BJ (cell line): Measurements from ENCODE around the gene TTLL10. TPM values are rescaled to one million over a fixed set of nuclear protein-coding genes. Genes with fewer than 3 reads are reported as not detected.

Experiments used
- CTCF ChIA-PET: fragments of 350-600 bp; formaldehyde crosslinking; extraction: SDS; loops from one replicate; lab custom pipeline; 2021; ENCODE audit warnings: antibody characterized with exemption, inconsistent platforms; lab: Yijun Ruan, JAX
- POLR2A ChIA-PET: fragments of 300-600 bp; sonication (Branson Sonifier 250); formaldehyde crosslinking; extraction: SDS; loops from one replicate; lab custom pipeline; 2021; ENCODE audit warnings: antibody characterized with exemption; lab: Charles Lee
- DNase-seq: peaks from one replicate; pipeline ENCODE4 v3.0.0-alpha.2; 2011; ENCODE audit warnings: low read depth
- H3K27me3 ChIP-seq: 2 replicates; pipeline ENCODE4 v1.6.0; 2011; ENCODE audit warnings: low read length; ENCODE audit not compliant: control insufficient read depth, insufficient read depth
- H3K36me3 ChIP-seq: 2 replicates; pipeline ENCODE4 v1.5.1; 2011; ENCODE audit warnings: low read length; ENCODE audit not compliant: control insufficient read depth, insufficient read depth
- H3K4me3 ChIP-seq: 2 replicates; pipeline ENCODE4 v1.5.1; 2011; ENCODE audit warnings: low read depth, mild to moderate bottlenecking, control low read depth, low read length
- polyA plus RNA-seq: library from polyadenylated mRNA; depleted of rRNA; stranded (reverse); fragments of >200 nt; gene quantifications from 2 replicates; pipeline ENCODE4 v1.2.3, GENCODE V29; 2011
- TF ChIP-seq, protein P1 (sequence below): IDR thresholded peaks from 2 replicates; pipeline ENCODE4 v1.5.1; 2011; ENCODE audit warnings: low read depth, mild to moderate bottlenecking, control low read depth, inconsistent platforms, low read length, moderate library complexity; ENCODE audit not compliant: insufficient read depth

The TTLL10 gene
- polyA plus RNA-seq, 1 experiment: not detected

DNA sequence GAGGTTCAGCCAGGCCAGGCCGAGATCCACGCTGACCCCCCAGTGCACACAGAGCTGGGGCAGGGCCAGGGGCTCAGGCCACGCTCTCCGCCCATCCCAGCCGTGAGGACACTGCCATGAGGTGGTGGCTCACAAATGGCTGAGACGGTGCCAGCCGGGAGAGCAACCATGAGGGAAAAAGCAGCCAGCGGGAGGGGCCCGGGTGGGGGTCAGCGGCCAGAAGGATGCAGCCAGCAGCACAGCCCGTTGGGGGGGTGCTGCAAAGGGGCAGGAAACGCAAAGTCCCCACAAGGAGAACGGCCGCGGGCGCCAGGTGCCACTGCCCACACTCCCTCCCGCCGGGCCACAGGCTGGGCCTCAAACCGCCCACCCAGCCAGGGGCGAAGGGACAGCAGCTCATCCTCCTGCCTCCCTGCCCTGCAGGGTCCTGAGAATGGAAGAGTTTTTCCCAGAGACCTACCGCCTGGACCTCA, 8.3 kb downstream of the TTLL10 start:
- Histone ChIP-seq H3K27me3 (no peaks in the 10 kb centered on the region; the same call in 1 of the 2 replicates), H3K36me3 (no peaks in the 10 kb centered on the region), H3K4me3 (no peak overlapping the region)
- POLR2A ChIA-PET: no interaction called here
- CTCF ChIA-PET: interaction anchor here (1.2 kb wide), 1 partner anchor 8 kb away, joined by 3 read pairs; no protein-coding TSS in a partner anchor
- no peak for DNase-seq
- TF ChIP-seq, protein P1, sequence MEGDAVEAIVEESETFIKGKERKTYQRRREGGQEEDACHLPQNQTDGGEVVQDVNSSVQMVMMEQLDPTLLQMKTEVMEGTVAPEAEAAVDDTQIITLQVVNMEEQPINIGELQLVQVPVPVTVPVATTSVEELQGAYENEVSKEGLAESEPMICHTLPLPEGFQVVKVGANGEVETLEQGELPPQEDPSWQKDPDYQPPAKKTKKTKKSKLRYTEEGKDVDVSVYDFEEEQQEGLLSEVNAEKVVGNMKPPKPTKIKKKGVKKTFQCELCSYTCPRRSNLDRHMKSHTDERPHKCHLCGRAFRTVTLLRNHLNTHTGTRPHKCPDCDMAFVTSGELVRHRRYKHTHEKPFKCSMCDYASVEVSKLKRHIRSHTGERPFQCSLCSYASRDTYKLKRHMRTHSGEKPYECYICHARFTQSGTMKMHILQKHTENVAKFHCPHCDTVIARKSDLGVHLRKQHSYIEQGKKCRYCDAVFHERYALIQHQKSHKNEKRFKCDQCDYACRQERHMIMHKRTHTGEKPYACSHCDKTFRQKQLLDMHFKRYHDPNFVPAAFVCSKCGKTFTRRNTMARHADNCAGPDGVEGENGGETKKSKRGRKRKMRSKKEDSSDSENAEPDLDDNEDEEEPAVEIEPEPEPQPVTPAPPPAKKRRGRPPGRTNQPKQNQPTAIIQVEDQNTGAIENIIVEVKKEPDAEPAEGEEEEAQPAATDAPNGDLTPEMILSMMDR: no peak

DNA sequence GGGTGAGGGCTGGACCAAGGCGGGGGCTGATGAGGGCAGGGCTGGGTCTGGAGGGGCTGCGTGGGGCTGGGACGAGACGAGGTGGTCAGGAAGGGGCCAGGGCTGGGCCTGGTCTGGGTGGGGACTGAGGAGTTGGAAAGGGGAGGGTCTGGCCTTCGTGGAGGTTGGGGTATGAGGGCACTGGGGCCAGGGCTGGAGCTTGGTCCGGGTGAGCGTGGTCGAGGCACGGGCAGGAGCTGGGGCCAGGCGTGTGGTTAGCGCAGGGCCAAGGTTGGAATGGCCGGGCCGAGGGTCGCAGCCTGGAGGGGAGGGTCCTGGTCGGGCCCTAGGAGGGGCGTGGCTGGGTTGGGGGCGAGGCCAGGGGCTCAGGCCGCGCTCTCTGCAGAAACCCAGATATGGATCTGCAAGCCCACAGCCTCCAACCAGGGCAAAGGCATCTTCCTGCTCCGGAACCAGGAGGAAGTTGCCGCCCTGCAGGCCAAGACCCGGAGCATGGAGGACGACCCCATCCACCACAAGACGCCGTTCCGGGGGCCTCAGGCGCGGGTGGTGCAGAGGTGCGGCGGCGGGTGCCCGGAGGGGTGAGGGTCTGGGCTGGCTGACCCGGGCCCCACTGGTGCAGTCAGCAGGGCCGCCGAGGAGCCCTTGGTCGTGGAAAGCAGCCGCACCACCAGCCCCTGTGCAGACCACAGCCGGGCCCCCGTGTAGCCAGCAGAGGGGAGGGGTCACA, 9.0 kb downstream of the TTLL10 start:
- CTCF ChIA-PET: interaction anchor here (1.2 to 1.5 kb wide), 2 partner anchors 8 to 21 kb away, joined by 3 read pairs; no protein-coding TSS in a partner anchor
- Histone ChIP-seq H3K36me3 (no peaks in the 10 kb centered on the region), H3K4me3 (no peak overlapping the region), H3K27me3 (no peaks in the 10 kb centered on the region; the same call in 1 of the 2 replicates)
- TF ChIP-seq, protein P1: no peak
- POLR2A ChIA-PET: no interaction called here
- DNase-seq: no peak

DNA sequence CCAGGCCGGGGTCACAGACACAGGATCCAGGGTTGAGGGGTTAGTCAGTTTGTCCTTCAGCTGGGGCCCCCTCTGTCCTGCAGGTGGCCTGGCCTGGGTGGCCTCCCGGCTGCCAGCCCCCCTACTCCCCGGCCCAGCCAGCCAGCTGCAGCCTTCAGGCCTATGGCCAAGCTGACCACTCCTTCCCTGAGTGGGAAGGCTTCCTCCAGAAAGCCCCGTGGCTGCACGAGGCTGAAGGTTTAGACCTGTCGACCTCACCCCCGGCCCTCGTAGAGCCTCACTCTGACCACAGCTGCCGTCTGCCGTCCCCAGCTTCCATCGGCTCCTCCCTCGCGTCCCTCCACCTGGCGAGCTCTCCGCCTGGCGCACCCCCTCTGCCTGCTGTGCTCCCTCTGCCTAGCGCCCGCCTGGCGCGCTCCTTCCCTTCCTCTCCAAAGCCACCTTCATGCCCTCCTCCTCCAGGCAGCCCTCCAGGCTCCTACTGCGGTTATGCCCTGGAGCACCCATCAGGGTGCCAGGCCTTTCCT, 9.6 kb downstream of the TTLL10 start:
- no peak for DNase-seq
- ChIA-PET POLR2A (no interaction called here), CTCF (interaction anchor here (1.5 kb wide), 1 partner anchor 21 kb away, joined by 3 read pairs; no protein-coding TSS in a partner anchor)
- Histone ChIP-seq H3K27me3 (no peaks in the 10 kb centered on the region), H3K36me3 (no peaks in the 10 kb centered on the region), H3K4me3 (no peak overlapping the region)
- TF ChIP-seq, protein P1: no peak

DNA sequence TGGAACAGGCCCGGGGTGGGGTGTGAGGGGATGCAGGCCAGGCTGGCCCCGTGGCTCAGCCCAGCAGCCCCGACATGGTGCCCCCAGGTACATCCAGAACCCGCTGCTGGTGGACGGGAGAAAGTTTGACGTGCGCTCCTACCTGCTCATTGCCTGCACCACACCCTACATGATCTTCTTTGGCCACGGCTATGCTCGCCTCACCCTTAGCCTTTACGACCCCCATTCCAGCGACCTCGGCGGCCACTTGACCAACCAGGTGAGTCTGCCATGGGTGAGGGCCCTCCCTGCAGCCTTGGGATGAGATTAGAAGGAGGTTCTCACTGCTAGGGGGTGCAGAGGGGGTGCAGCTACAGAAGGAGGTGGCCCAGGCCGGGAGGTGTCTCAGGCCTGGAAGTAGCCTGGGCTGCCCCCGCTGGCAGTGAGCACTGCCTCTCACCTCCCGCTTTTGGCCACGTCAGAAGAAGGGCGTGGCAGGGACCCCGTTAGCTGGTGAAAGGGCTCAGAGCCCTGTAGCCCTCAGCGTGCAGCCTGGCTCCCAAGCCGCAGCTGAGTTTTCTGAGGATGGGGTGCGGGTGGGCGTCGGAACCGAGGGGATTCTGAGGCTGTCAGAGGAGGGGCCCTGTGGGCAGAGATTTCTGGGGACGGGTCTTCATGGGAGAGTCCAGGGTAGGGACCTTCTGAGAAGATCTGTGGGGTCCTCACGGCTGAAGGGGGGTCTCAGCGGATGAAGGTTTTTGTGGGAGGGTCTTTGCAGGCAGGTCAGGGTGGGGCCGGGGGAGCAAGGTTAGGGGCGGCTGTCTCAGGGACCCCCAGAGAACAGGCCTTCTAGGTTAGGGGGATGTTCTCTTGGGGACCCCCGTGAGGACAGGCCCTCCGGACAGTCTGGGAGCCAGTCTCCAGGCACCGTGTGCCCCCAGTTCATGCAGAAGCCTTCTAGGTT, 10.4 kb downstream of the TTLL10 start:
- Histone ChIP-seq H3K4me3 (no peak overlapping the region), H3K36me3 (no peaks in the 10 kb centered on the region), H3K27me3 (no peaks in the 10 kb centered on the region)
- TF ChIP-seq, protein P1: no peak
- CTCF ChIA-PET: interaction anchor here (1.5 kb wide), 1 partner anchor 22 kb away, joined by 3 read pairs; no protein-coding TSS in a partner anchor
- no peak for DNase-seq
- POLR2A ChIA-PET: no interaction called here
